ENCODE measurements around the gene NTMT1. TPM values are rescaled to one million over a fixed set of nuclear protein-coding genes. Genes with fewer than 3 reads are reported as not detected.

The NTMT1 gene
- total and polyA plus RNA-seq, 8 donors = 19.5 to 35.4 (median 24.7) TPM

- Histone ChIP-seq H3K27ac (no peak overlapping the region), H3K4me1 (peaks cover 0 to 6% of the 10 kb centered on the region in 2 donors), H3K9me3 (no peaks in the 10 kb centered on the region), H3K36me3 (no peaks in the 10 kb centered on the region), H3K4me3 (no peak overlapping the region), H3K27me3 (no peaks in the 10 kb centered on the region)
- DNase-seq (no peak), ATAC-seq (no peak)
- intact Hi-C loops (cut with DNase I) = loop anchor here in 1 of 2 donors (5.0 kb wide), 1 partner anchor 141 kb away; no protein-coding TSS in a partner anchor
- no peak for TF ChIP-seq CTCF (IDR thresholded peaks at IDR 0.05)
Observed at GRCh38 chr9:129646654-129647053, 20.7 kb downstream of the NTMT1 start.

GRCh38 chr9:129647635-129648034, 21.7 kb downstream of the NTMT1 start:
- no peak overlapping the region for H3K27ac ChIP-seq
- peaks cover 0 to 2% of the 10 kb centered on the region in 2 donors for H3K4me1 ChIP-seq
- no peak for TF ChIP-seq CTCF (IDR thresholded peaks at IDR 0.05)
- intact Hi-C loops (cut with DNase I) = loop anchor here in 1 of 2 donors (5.0 kb wide), 1 partner anchor 140 kb away; no protein-coding TSS in a partner anchor
- ATAC-seq (no peak), DNase-seq (no peak)
- H3K27me3 ChIP-seq = no peaks in the 10 kb centered on the region
- H3K4me3 ChIP-seq = no peak overlapping the region
- no peaks in the 10 kb centered on the region for H3K9me3 ChIP-seq
- H3K36me3 ChIP-seq = no peaks in the 10 kb centered on the region

GRCh38 chr9:129648092-129648763, 22.3 kb downstream of the NTMT1 start:
- Histone ChIP-seq H3K36me3 (no peaks in the 10 kb centered on the region), H3K9me3 (no peaks in the 10 kb centered on the region), H3K4me3 (no peak overlapping the region), H3K4me1 (no peaks in the 10 kb centered on the region), H3K27me3 (no peaks in the 10 kb centered on the region), H3K27ac (no peak overlapping the region)
- ATAC-seq (no peak), DNase-seq (no peak)
- intact Hi-C loops (cut with DNase I) = loop anchor here in 1 of 2 donors (5.0 kb wide), 1 partner anchor 139 kb away; no protein-coding TSS in a partner anchor
- TF ChIP-seq CTCF (IDR thresholded peaks at IDR 0.05) = no peak

GRCh38 chr9:129648764-129649115, 22.8 kb downstream of the NTMT1 start:
- no peak overlapping the region for H3K27ac ChIP-seq
- intact Hi-C loops (cut with DNase I) = loop anchor here in 1 of 2 donors (5.0 kb wide), 1 partner anchor 139 kb away; no protein-coding TSS in a partner anchor
- TF ChIP-seq CTCF (IDR thresholded peaks at IDR 0.05) = no peak

GRCh38 chr9:129649726-129650679, 24.0 kb downstream of the NTMT1 start:
- no peak overlapping the region for H3K27ac ChIP-seq
- ATAC-seq = no peak
- peak in 1 of 4 donors; percentile 62 for DNase-seq
- no peak overlapping the region for H3K4me3 ChIP-seq
- H3K4me1 ChIP-seq = no peaks in the 10 kb centered on the region
- H3K9me3 ChIP-seq = no peaks in the 10 kb centered on the region
- H3K36me3 ChIP-seq = no peaks in the 10 kb centered on the region
- no peak for TF ChIP-seq CTCF (IDR thresholded peaks at IDR 0.05)
- intact Hi-C loops (cut with DNase I) = loop anchor here in 1 of 2 donors (5.0 kb wide), 1 partner anchor 137 kb away; no protein-coding TSS in a partner anchor
- no peaks in the 10 kb centered on the region for H3K27me3 ChIP-seq

More at GRCh38 chr9:129648764-129649115, 22.8 kb downstream of the NTMT1 start:
- no peak overlapping the region for H3K4me3 ChIP-seq
- no peaks in the 10 kb centered on the region for H3K9me3 ChIP-seq
- ATAC-seq = no peak
- no peaks in the 10 kb centered on the region for H3K36me3 ChIP-seq
- peak in 1 of 4 donors; percentile 65 for DNase-seq
- no peaks in the 10 kb centered on the region for H3K4me1 ChIP-seq
- H3K27me3 ChIP-seq = no peaks in the 10 kb centered on the region

Data from left lung (tissue), 10 donors.